Lung (tissue), 12 donors: ENCODE data around the gene RHOXF1. TPM values are rescaled to one million over a fixed set of nuclear protein-coding genes. Genes with fewer than 3 reads are reported as not detected.

Experiments
- ATAC-seq: fragments of 200-7000 bp; cut with Tn5 transposase; one replicate; pipeline ENCODE4 v1.9.1; 2020; ENCODE audit warnings: moderate number of reproducible peaks; ENCODE audit not compliant: insufficient read depth, low FRiP score
- DNase-seq, 3 donors: peaks; one replicate each; pipeline ENCODE4 v3.0.0-alpha.2; 2013 to 2017
- H3K27ac ChIP-seq, 2 donors: one replicate each; pipeline ENCODE4 v1.5.1; 2013; ENCODE audit warnings: mild to moderate bottlenecking in 2 of 2, moderate library complexity in 2 of 2, control low read depth in 1 of 2, inconsistent platforms in 1 of 2, low read depth in 1 of 2, low read length in 1 of 2
- H3K27me3 ChIP-seq, 3 donors: one replicate each; pipeline ENCODE4 v1.5.1; 2013; ENCODE audit warnings: low read length in 2 of 3; ENCODE audit not compliant: control insufficient read depth in 3 of 3, insufficient read depth in 3 of 3
- H3K36me3 ChIP-seq, 4 donors: one replicate each; pipeline ENCODE4 v1.5.1; 2013; ENCODE audit warnings: low read length in 4 of 4, mild to moderate bottlenecking in 1 of 4, moderate library complexity in 1 of 4; ENCODE audit not compliant: control insufficient read depth in 4 of 4, insufficient read depth in 4 of 4
- H3K4me1 ChIP-seq, 5 donors: one replicate each; pipeline ENCODE4 v1.5.1; 2013; ENCODE audit warnings: low read length in 5 of 5, mild to moderate bottlenecking in 2 of 5, moderate library complexity in 1 of 5; ENCODE audit not compliant: control insufficient read depth in 5 of 5, insufficient read depth in 5 of 5
- H3K4me3 ChIP-seq: one replicate; pipeline ENCODE4 v1.5.1; 2013; ENCODE audit warnings: mild to moderate bottlenecking, control low read depth, moderate library complexity
- H3K9ac ChIP-seq, 2 donors: one replicate each; pipeline ENCODE4 v1.5.1; 2013; ENCODE audit warnings: low read length in 2 of 2, control low read depth in 1 of 2; ENCODE audit not compliant: insufficient read depth in 1 of 2
- H3K9me3 ChIP-seq, 4 donors: one replicate each; pipeline ENCODE4 v1.5.1; 2013; ENCODE audit warnings: low read length in 3 of 4, mild to moderate bottlenecking in 1 of 4, moderate library complexity in 1 of 4; ENCODE audit not compliant: control insufficient read depth in 4 of 4, insufficient read depth in 3 of 4
- WGBS, 2 donors: extraction: QIAGEN DNeasy Blood & Tissue Kit; methylation state at CpG; one replicate each; pipeline ENCODE4 v1.1.7; 2013; 5-methylcytosine and 5-hydroxymethylcytosine counted together
- polyA plus RNA-seq, 2 donors: library from polyadenylated mRNA; stranded (reverse); fragments of 200-250 nt; gene quantifications; one replicate each; pipeline ENCODE4 v1.2.1, GENCODE V29; 2013
- total RNA-seq, 2 donors: library from RNA; depleted of rRNA in 1 of 2; stranded (reverse); fragments of >200 nt in 1 of 2; gene quantifications; one replicate each; pipeline ENCODE4 v1.2.1, GENCODE V29; 2014 to 2021
- TF ChIP-seq, protein P1 (sequence below): IDR thresholded peaks from 2 replicates; pipeline ENCODE4 v1.5.1; 2012; ENCODE audit warnings: mild to moderate bottlenecking; ENCODE audit errors: control extremely low read depth, extremely low read depth
- donor health status: control.
- donor health status: control.
- donor health status: Bipolar disorder and iron deficiency.
- donor health status: healthy.
- donor health status: DM: yes; HTN: yes; CAD: no.

Gene RHOXF1
- total and polyA plus RNA-seq, 4 donors: 0.37 TPM; not detected in 3

DNA sequence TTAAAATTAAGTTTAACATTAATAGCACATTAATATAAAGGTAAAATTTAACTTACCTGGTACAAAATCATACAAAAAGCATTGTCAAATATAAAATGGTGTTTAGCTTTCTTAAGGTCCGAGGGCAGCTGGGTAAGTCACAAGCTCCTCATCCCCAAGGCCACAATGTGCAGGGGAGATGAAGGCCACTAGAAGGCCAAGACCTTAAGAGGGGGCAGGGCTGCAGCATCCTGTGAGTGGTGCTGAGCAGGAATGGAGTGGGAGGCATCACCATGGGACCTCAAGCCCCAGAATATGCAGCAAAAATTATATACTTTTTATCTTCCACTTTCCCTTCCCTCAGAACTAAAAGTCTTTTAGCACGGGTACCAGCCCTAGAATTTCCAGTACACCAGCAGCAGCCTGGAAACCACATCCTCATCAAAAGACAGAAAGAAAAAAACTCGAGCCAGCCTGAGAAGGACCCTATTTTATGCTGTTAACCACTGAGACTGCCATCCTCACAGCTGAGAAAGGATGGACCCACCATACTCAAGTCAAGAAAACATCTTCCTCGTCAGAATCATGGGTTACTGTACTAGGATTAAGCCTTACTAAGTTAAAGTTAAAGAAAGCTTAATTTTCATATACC is 29.7 kb upstream of the RHOXF1 start:
- ATAC-seq: no peak
- Histone ChIP-seq H3K9me3 (peaks cover 0 to 7% (median 0%) of the 10 kb centered on the region in 4 donors), H3K36me3 (no peaks in the 10 kb centered on the region), H3K27ac (no peak overlapping the region), H3K4me1 (peaks cover 0 to 2% (median 0%) of the 10 kb centered on the region in 5 donors), H3K4me3 (no peak overlapping the region), H3K9ac (no peak overlapping the region), H3K27me3 (peaks cover 0 to 16% (median 0%) of the 10 kb centered on the region in 3 donors)
- TF ChIP-seq, protein P1, sequence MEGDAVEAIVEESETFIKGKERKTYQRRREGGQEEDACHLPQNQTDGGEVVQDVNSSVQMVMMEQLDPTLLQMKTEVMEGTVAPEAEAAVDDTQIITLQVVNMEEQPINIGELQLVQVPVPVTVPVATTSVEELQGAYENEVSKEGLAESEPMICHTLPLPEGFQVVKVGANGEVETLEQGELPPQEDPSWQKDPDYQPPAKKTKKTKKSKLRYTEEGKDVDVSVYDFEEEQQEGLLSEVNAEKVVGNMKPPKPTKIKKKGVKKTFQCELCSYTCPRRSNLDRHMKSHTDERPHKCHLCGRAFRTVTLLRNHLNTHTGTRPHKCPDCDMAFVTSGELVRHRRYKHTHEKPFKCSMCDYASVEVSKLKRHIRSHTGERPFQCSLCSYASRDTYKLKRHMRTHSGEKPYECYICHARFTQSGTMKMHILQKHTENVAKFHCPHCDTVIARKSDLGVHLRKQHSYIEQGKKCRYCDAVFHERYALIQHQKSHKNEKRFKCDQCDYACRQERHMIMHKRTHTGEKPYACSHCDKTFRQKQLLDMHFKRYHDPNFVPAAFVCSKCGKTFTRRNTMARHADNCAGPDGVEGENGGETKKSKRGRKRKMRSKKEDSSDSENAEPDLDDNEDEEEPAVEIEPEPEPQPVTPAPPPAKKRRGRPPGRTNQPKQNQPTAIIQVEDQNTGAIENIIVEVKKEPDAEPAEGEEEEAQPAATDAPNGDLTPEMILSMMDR: no peak
- WGBS, 2 donors: 47 to 52% methylated on average over 4 of the region's 4 CpGs
- no peak for DNase-seq

DNA sequence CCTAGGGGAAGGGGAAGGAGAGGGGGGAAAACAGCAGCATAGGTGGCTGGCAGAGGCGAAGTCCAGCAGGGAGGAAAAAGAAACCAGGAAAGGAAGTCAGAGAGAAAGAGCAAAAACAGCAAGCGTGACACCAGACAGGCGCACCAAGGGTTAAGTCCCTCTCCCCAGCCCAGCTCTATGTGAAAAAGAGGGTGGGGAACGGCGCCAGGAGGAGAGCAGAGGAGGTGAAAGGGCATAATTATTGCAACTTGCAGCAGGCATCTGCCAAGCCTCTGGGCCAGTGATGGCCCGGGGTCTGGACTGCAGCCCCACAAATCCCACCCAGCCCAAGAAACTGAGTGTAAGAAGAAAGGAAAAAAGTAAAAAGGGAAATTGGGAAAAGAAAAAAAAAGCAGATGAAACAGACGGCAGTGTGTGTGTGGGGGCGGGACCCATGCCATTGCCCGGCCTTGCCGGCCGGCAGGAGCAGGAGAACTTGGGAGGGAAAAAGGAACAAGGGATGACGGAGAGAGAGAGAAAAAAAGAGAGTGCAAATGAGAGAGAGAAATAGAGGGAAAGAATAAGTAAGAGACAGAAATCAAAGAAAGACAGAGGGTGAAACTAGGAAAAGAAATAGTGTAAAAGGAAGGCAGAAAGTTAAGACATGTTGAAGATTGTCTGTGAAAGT is 28.6 kb upstream of the RHOXF1 start:
- peaks cover 0 to 16% (median 0%) of the 10 kb centered on the region in 3 donors for H3K27me3 ChIP-seq
- peaks cover 0 to 2% (median 0%) of the 10 kb centered on the region in 5 donors for H3K4me1 ChIP-seq
- no peaks in the 10 kb centered on the region for H3K36me3 ChIP-seq
- no peak for ATAC-seq
- H3K4me3 ChIP-seq: no peak overlapping the region
- WGBS, 2 donors: 43 to 70% methylated on average over 12 of the region's 12 CpGs
- TF ChIP-seq, protein P1: no peak
- no peak overlapping the region for H3K27ac ChIP-seq
- peak; percentile 61 to 64 (median 63) for DNase-seq
- H3K9ac ChIP-seq: peak overlapping the region in 1 of 2 donors; percentile 11
- H3K9me3 ChIP-seq: peaks cover 0 to 7% (median 0%) of the 10 kb centered on the region in 4 donors

DNA sequence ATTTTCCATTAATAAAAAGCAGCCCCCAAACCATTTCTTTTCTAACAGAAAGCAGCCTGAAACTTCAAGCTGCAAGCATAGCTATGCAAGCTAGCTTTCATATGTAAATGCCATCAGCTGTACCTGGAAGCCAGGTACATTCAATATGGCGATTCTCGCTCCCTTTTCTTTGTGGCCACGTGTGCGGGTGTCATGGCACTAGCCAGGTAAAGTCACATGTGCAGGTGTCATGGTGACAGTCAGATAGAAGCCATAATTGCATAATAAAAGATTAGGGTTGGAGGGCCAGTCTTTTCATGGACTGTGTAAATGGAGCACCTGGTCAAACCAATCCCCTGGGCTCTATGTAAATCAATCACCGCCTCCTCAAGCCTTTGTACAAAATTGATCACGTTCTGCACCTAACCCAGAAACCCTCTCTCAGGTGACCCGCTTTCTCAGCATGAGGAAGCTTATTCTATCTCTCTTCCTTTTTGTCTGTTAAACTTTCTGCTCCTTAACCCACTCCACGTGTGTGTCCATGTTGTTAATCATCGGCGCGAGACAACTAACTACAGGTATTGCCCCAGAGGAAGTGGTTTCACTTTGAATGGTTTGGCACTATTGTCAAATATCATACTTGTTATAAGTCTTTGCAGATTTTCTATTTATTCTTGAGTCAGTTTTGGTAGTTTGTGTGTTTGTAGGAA is 24.7 kb upstream of the RHOXF1 start:
- TF ChIP-seq, protein P1: no peak

More for the DNA sequence above, 24.7 kb upstream of the RHOXF1 start:
- no peaks in the 10 kb centered on the region for H3K9me3 ChIP-seq
- peaks cover 0 to 5% (median 0%) of the 10 kb centered on the region in 3 donors for H3K27me3 ChIP-seq
- no peak for ATAC-seq
- H3K9ac ChIP-seq: no peak overlapping the region
- no peaks in the 10 kb centered on the region for H3K36me3 ChIP-seq
- DNase-seq: no peak
- 67 to 85% methylated on average over 11 of the region's 11 CpGs for WGBS, 2 donors
- no peak overlapping the region for H3K27ac ChIP-seq
- no peak overlapping the region for H3K4me3 ChIP-seq
- H3K4me1 ChIP-seq: peaks cover 0 to 2% (median 0%) of the 10 kb centered on the region in 5 donors
